ENCODE measurements around the gene CCR6.

GRCh38 chr6:167129562-167129961 lies 6.7 kb downstream of the CCR6 start:
- no peak for TF ChIP-seq EZH2 (IDR thresholded peaks at IDR 0.05; ENCODE audit: insufficient read depth, poor library complexity, severe bottlenecking)
- no peak for TF ChIP-seq EZH2phosphoT487 (IDR thresholded peaks at IDR 0.05; ENCODE audit: insufficient read depth, low read depth)

Data from GM23248 (cell line).